Uterus (tissue), 2 donors: ENCODE measurements around the gene MEX3C.

ENCODE experiments used
- POLR2A ChIP-seq, 2 donors: fragments of 450-650 bp; IDR thresholded peaks; one replicate each; pipeline ENCODE4 v1.6.1; 2016; ENCODE audit warnings: antibody characterized with exemption in 2 of 2, mild to moderate bottlenecking in 1 of 2, moderate library complexity in 1 of 2
- TF ChIP-seq, protein P1 (sequence below), 4 experiments: fragments of 200-600 bp in 2 of 4; fragments of 450-650 bp in 2 of 4; sonication (generic) in 2 of 4; IDR thresholded peaks; one replicate each; pipeline ENCODE4 v1.5.1; 2016 to 2019; ENCODE audit warnings: antibody characterized with exemption in 4 of 4, mild to moderate bottlenecking in 2 of 4, moderate library complexity in 1 of 4

DNA sequence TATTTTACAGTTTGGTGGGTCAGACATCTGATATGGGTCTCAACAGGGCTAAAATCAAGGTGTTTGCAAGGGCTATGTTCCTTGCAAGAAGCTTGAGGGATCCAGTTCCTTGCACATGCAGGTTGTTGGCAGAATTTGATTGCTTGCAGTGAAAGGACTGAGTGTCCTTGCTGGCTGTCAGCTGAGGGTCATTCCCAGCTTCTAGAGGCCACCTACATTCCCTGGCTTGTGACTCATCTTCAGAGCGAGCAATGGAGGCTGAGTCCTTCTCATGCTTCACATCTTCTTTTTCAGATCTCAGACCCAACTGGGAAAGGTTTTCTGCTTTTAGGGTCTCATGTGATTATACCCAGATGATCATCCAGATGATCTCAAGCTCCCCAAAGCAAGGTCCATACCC, 12.4 kb downstream of the MEX3C start:
- TF ChIP-seq, protein P1, sequence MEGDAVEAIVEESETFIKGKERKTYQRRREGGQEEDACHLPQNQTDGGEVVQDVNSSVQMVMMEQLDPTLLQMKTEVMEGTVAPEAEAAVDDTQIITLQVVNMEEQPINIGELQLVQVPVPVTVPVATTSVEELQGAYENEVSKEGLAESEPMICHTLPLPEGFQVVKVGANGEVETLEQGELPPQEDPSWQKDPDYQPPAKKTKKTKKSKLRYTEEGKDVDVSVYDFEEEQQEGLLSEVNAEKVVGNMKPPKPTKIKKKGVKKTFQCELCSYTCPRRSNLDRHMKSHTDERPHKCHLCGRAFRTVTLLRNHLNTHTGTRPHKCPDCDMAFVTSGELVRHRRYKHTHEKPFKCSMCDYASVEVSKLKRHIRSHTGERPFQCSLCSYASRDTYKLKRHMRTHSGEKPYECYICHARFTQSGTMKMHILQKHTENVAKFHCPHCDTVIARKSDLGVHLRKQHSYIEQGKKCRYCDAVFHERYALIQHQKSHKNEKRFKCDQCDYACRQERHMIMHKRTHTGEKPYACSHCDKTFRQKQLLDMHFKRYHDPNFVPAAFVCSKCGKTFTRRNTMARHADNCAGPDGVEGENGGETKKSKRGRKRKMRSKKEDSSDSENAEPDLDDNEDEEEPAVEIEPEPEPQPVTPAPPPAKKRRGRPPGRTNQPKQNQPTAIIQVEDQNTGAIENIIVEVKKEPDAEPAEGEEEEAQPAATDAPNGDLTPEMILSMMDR (IDR thresholded peaks at IDR 0.05) = no peak
- TF ChIP-seq POLR2A (IDR thresholded peaks at IDR 0.05) = no peak
